Stimulated activated CD4-positive, alpha-beta T cell treated with anti-CD3 and anti-CD28 coated beads, Interleukin-15, amount 100 ng/mL, for 1 hour (primary cell): ENCODE measurements around the gene TFB1M.
A peak's percentile ranks its signal among the peaks of the same experiment; 100 is the strongest.
"Not testable (repeated sequence)": the region's sequence is repeated elsewhere in the genome, so short reads cannot be mapped to it uniquely, and the experiment has no call there.

Experiments
- DNase-seq, 2 donors: peaks; one replicate each; pipeline ENCODE4 v3.0.0-alpha.2; 2020; ENCODE audit warnings: low read depth in 1 of 2, low spot score in 1 of 2

TFB1M gene

GRCh38 chr6:155244434-155244833 is 69.8 kb downstream of the TFB1M start:
- no peak for DNase-seq

GRCh38 chr6:155241966-155242365 is 72.3 kb downstream of the TFB1M start:
- no peak for DNase-seq

- no peak for DNase-seq
Measured at GRCh38 chr6:155240905-155241600, 73.2 kb downstream of the TFB1M start.

GRCh38 chr6:155237613-155238012 is 76.7 kb downstream of the TFB1M start:
- DNase-seq = no peak

- DNase-seq = no peak
Measured at GRCh38 chr6:155235087-155235486, 79.2 kb downstream of the TFB1M start.

- DNase-seq = no peak
Measured at GRCh38 chr6:155234687-155235086, 79.6 kb downstream of the TFB1M start.

GRCh38 chr6:155234167-155234566 is 80.1 kb downstream of the TFB1M start:
- no peak for DNase-seq

- no peak for DNase-seq
Measured at GRCh38 chr6:155232848-155233247, 81.4 kb downstream of the TFB1M start.

GRCh38 chr6:155230975-155231374 is 83.3 kb downstream of the TFB1M start:
- DNase-seq = not testable (repeated sequence)

- no peak for DNase-seq
Measured at GRCh38 chr6:155228546-155229166, 85.6 kb downstream of the TFB1M start.

- DNase-seq = no peak
Measured at GRCh38 chr6:155227046-155227445, 87.2 kb downstream of the TFB1M start.

GRCh38 chr6:155224618-155225017 is 89.7 kb downstream of the TFB1M start:
- no peak for DNase-seq

GRCh38 chr6:155223646-155224451 is 90.4 kb downstream of the TFB1M start:
- DNase-seq = peak in 1 of 2 donors; percentile 9

GRCh38 chr6:155222506-155222905 is 91.8 kb downstream of the TFB1M start:
- DNase-seq = no peak

GRCh38 chr6:155221086-155221485 is 93.2 kb downstream of the TFB1M start:
- DNase-seq = no peak

- no peak for DNase-seq
Measured at GRCh38 chr6:155219858-155220301, 94.4 kb downstream of the TFB1M start.

- no peak for DNase-seq
Measured at GRCh38 chr6:155219299-155219698, 95.0 kb downstream of the TFB1M start.

GRCh38 chr6:155218711-155219110 is 95.6 kb downstream of the TFB1M start:
- not testable (repeated sequence) for DNase-seq

GRCh38 chr6:155216312-155217046 is 97.8 kb downstream of the TFB1M start:
- DNase-seq = no peak

GRCh38 chr6:155215906-155216305 is 98.4 kb downstream of the TFB1M start:
- no peak for DNase-seq
